HG02973 (cell line): ENCODE data around the gene MEI1.
A peak's percentile ranks its signal among the peaks of the same experiment; 100 is the strongest.

Experiments
- ATAC-seq: cut with Tn5 transposase; IDR thresholded peaks from one replicate; pipeline ENCODE4 v1.9.1; 2021; ENCODE audit warnings: moderate library complexity; ENCODE audit not compliant: unreplicated experiment

The MEI1 gene

DNA sequence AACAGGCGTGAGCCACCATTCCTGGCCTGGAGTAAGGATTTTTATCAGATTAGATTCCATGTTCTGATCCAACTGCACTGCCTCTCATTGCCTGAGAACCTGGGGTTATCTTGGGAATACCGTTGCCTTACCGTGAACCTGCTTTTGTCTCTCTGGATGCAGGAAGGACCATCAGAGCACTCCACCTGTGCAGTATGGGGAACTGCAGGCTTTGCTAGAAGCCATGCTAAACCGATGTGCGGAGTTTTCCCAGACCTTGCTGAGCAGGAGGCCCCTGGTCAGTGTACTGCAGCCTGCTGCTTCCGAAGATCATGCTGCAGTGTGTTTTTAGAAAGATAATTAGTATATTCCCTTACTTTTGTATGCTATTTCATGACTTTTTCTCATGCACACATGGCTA lies 43.6 kb downstream of the MEI1 start:
- no peak for ATAC-seq

DNA sequence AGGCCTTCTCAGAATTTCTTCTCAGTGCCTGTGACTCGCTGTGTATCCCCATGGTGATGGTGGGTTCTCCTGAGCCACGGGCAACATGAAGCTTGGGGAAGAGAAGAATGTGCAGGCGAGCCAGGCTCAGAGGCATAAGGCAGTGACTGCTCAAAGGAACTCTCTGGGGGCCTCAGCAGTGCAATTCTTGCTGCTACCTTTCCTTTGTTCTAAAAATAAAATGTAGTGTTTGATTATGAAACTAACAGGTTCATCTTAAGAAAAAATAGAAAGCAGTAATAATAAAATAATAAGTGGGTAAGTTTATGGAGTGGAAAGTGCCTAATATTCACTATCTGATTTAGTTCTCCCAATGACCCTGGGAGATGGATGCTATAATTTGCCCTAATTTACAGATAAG lies 46.7 kb downstream of the MEI1 start:
- ATAC-seq, result no peak

DNA sequence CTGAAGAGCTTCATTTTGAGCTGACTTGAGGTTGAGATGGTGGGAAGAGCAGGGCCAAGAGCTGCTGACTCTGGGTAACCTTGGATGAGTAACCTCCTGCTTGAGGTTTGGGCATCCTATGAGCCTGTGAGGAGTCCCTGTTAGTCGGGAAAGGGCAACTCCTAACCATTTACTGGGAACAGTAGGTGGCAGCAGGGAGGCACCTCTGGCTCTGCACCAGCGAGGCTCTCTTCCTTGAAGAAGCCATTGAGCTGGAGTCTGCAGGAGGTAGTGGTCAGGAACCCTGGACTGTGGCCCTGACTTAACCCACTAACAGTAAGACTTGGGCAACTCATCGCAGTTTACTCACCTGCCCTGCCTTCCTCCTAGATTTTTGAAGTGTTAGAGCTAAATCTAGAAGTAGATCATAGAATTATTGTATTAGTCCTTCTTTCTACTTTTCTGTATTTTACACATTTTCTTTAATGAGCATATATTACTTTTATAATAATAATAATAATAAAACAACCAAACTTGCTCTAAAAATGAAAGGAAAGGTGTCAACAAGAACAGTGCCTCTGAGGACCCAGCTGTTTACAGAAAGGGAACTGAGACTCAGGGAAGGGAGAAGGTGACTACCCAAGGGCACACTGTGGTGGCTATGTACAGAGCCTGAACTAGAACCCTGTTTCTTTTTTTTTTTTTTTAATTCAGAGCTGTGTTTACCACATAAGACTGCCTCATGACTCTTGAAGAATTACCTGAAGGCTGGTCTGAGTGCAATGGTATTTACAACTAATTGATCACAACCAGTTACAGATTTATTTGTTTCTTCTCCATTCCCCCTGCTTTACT lies 47.5 kb downstream of the MEI1 start:
- ATAC-seq, result no peak

GRCh38 chr22:41752011-41752970 lies 53.0 kb downstream of the MEI1 start:
- no peak for ATAC-seq

DNA sequence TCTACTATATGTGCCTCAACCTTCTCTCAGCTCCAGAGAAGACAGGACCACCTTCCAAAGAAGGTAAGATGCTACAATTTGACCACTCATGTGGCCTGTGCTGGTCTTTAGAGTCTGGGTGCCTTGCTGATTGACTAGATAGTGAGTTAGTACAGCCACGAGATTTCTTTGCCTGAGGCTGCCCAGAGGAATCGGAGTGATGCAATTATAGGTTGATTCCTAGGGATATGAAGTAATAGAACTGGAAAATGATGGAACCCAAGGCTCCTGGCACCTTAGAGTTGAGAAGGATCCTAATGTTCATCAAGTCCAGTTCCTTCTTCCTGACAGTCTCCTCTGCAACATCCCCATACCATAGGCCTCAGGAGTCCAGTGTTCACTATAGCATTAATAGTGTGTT lies 54.7 kb downstream of the MEI1 start:
- no peak for ATAC-seq

GRCh38 chr22:41757502-41757901 lies 58.2 kb downstream of the MEI1 start:
- no peak for ATAC-seq

DNA sequence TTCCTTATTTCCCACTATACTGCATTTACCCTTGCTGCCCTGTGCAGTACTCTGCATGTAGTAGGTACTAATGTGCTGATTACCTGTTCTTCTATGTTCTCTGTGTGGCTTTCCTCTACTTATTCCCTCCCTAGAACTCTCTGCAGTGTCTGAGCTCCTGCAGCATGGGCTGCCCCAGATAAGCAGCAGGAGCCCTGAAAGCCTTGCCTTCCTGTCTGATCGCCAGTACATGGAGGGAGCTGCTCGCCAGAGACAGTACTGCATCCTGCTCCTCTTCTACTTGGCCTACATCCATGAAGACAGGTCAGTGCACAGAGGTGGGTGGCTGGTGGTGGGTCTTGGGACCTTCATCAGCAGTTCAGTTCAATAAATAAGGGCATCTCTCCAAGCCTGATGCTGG lies 58.9 kb downstream of the MEI1 start:
- no peak for ATAC-seq

- ATAC-seq, result no peak
These were observed 63.9 kb downstream of the MEI1 start for GRCh38 chr22:41762980-41763779.

- no peak for ATAC-seq
These were observed 67.2 kb downstream of the MEI1 start for GRCh38 chr22:41766476-41766875.

DNA sequence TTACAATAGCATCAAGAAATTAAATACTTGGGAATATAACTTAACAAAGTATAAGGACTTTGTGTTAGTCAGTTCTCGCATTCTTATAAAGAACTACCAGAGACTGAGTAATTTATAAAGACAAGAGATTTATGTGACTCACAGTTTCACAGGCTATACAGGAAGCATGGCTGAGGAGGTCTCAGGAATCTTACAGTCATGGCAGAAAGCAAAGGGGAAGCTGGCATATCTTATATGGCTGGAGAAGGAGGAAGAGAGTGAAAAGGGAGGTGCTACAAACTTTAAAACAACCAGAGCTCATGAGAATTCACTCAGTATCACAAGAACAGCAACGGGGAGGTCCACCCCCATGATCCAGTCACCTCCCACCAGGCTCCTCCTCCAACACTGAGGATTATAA lies 69.1 kb downstream of the MEI1 start:
- ATAC-seq, result no peak

DNA sequence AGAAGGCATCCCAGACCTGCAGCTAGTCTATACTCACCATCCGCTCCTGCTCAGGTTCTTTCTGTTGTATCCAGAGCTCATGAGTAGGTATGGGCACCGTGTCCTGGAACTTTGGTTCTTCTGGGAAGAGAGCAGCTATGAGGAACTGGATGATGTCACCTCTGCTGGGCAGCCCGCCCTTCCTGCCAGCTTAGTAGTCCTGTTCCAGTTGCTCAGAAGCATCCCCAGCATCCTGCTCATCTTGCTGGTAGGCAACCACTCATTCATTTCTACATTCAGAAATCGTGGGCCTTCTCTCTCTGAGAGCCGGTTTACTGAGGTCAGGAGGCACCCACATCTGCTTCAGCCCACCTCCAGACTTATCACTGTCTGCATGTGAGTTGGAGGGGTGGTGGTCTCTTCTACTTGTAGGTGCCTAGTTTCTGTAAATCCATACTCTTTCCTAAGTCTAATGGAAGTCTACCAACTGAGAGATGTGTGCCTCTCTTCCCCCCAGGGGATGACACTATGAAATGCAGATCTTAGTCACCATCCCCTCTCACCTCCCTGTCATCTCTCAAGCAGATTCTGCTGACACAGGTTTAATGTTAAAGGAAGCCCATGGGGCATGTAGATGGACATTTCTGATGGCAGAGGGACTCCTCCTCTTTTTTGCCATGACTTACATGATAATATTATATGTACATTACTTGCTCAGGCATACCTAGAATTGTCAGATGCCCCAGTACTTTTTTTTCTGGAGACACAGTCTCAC lies 71.6 kb downstream of the MEI1 start:
- no peak for ATAC-seq

- no peak for ATAC-seq
These were observed 72.9 kb downstream of the MEI1 start for GRCh38 chr22:41772198-41772597.

GRCh38 chr22:41772645-41773044 lies 73.3 kb downstream of the MEI1 start:
- ATAC-seq, result no peak

DNA sequence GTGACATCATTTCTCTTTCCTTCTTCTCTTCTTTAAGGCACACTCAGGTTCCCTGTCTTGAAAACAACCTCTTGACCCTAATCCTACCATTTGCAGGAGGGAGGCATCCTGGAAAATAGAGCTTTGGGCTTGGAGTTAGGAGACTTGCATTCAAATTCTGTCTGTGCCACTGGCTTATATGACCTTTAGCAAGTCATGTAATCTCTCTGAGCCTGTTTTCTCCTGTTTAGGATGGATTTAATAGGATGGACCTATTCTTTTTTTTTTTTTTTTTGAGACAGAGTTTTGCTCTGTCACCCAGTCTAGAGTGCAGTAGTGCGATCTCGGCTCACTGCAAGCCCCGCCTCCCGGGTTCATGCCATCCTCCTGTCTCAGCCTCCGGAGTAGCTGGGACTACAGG lies 76.0 kb downstream of the MEI1 start:
- no peak for ATAC-seq

- no peak for ATAC-seq
These were observed 76.7 kb downstream of the MEI1 start for GRCh38 chr22:41775976-41776375.

- ATAC-seq, result no peak
These were observed 77.1 kb downstream of the MEI1 start for GRCh38 chr22:41776381-41776780.

DNA sequence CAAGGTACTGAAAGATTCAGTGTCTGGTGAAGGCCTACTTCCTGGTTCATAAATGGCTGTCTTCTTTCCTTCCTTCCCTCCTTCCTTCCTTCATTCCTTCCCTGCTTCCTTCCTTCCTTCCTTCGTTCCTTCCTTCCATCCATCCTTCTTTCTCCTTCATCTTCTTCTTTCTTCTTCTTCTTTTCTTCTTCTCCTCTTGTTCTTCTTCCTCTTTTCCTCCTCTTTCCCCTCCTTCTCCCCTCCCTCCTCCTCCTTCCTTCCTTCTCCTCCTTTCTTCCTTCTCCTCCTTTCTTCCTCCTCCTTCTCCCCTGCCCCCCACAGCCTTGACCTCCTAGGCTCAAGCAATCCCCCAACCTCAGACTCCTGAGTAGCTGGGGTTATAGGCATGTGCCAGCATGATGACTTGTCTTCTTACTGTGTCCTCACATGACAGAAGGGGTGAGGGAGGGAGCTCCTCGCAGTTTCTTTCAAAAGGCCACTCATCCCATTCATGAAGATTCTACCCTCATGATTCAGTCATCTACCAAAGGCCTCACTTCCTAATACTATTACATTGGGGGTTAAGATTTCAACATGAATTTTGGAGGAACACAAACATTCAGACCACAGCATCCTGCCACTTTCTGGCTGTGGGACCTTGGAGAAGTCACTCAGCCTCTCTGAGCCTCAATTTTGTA lies 78.6 kb downstream of the MEI1 start:
- no peak for ATAC-seq

GRCh38 chr22:41779929-41780505 lies 80.7 kb downstream of the MEI1 start:
- ATAC-seq, result no peak

GRCh38 chr22:41780746-41781505 lies 81.6 kb downstream of the MEI1 start:
- peak; percentile 78 for ATAC-seq
